IPS-20b (cell line): ENCODE results near the gene POLDIP2.

ENCODE experiments used
- H3K27ac ChIP-seq: one replicate; pipeline ENCODE4 v1.5.1; 2013; ENCODE audit warnings: low read length
- H3K27me3 ChIP-seq: 2 replicates; pipeline ENCODE4 v1.6.1; 2013; ENCODE audit warnings: mild to moderate bottlenecking, low read length, inconsistent platforms; ENCODE audit not compliant: insufficient read depth
- H3K36me3 ChIP-seq: 2 replicates; pipeline ENCODE4 v1.6.1; 2013; ENCODE audit warnings: low read depth, mild to moderate bottlenecking, inconsistent platforms, low read length, moderate library complexity; ENCODE audit not compliant: insufficient read depth
- H3K4me1 ChIP-seq: 2 replicates; pipeline ENCODE4 v1.6.1; 2013; ENCODE audit warnings: mild to moderate bottlenecking, control low read depth, inconsistent platforms, low read length, moderate library complexity; ENCODE audit not compliant: insufficient read depth
- H3K4me3 ChIP-seq: 2 replicates; pipeline ENCODE4 v1.5.1; 2013; ENCODE audit warnings: mild to moderate bottlenecking, low read length, inconsistent platforms
- H3K9ac ChIP-seq: 2 replicates; pipeline ENCODE4 v1.6.1; 2013; ENCODE audit warnings: low read depth, mild to moderate bottlenecking, inconsistent platforms, low read length, moderate library complexity
- H3K9me3 ChIP-seq: 2 replicates; pipeline ENCODE4 v1.6.1; 2013; ENCODE audit warnings: mild to moderate bottlenecking, low read depth, low read length, inconsistent platforms; ENCODE audit not compliant: insufficient read depth

Gene POLDIP2

DNA sequence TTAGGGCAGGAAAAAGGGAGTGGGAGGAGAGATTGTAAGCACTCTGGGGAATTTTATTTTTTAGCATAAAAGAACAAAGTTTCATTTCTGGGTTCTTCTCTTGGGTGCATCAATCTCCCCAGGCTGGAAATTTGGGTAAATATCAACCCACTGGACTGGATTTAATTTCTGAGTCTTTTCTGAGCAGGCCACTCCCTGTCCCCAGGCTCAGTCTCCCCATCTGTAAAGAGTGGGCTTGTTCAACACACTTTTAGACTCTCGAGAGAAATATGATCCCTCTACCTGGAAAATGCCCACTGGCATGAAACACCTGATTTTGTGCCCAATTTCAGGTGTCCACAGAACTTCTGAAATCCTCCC is 13.4 kb upstream of the POLDIP2 start:
- H3K4me3 ChIP-seq: peak overlapping the region; percentile 55
- H3K27ac ChIP-seq: no peak overlapping the region

DNA sequence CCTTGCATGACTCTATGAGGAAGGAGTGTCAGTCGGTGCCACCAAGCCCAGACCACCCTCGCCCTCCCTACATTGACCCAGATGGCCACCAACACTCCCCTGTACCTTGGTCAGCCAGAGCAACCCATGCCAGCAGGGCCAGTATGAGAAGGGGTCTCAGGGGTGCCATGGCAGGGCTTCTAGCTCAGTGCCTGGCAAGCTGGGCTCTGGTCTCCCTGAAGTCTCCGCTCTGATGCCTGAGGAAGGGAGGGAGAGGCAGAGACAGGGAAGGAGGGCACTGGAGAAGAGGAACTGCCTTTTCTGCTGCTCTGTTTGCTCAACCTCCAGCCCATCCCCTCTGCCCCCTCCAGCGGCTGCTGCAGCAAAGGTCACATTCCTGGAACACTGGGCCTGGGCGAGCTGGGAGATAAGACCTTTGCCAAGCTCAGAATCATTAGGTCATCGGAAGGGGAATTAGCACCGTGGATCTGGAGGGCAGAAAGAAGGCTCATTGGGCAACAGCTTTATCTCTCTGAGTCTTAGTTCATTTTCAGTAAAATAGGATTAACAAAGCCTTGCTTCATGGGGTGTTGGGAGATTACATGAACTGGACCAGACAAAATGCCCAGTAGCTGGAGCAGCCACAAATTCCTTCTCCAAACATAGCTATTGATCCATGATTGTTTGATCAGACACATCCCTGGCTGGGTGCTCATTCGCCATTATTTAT is 12.9 kb upstream of the POLDIP2 start, which contains the start of gene VTN:
Gene VTN (minus strand): TSS at position 273 of the 709 bp plus-strand sequence. CDS start 104 bp downstream, at position 169.
- no peak within 1 kb of the TSS for H3K27ac ChIP-seq
- peak within 1 kb of the TSS; percentile 7; the same call in 1 of the 2 replicates for H3K9ac ChIP-seq
- H3K27me3 ChIP-seq: peaks cover 34% of the 10 kb centered on the region
- no peaks in the 10 kb centered on the region for H3K9me3 ChIP-seq
- peaks cover 9% of the 10 kb centered on the region; the same call in 1 of the 2 replicates for H3K4me1 ChIP-seq
- H3K36me3 ChIP-seq: no peaks in the 10 kb centered on the region
- H3K4me3 ChIP-seq: peak within 1 kb of the TSS; percentile 55

More for the DNA sequence above, 13.4 kb upstream of the POLDIP2 start:
- Histone ChIP-seq H3K36me3 (no peaks in the 10 kb centered on the region), H3K27me3 (peaks cover 34% of the 10 kb centered on the region), H3K9me3 (no peaks in the 10 kb centered on the region), H3K9ac (peak overlapping the region; percentile 7; the same call in 1 of the 2 replicates), H3K4me1 (peaks cover 9% of the 10 kb centered on the region; the same call in 1 of the 2 replicates)

DNA sequence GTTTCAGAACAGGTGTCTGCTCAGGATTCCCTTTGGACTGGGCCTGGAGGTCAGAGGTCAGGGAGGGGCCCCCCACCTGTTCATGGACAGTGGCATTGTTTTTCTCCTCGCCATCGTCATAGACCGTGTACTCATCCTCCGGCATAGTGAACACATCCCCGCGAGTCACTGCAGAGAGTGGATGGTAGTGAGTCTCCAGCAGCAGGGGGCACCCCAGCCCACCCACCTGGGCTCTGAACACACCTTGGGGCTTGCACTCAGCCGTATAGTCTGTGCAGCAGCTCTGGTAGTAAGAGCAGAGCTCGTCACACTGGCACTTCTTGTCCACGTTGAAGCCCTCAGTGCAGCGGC is 12.3 kb upstream of the POLDIP2 start:
- no peak overlapping the region for H3K4me3 ChIP-seq
- H3K4me1 ChIP-seq: peaks cover 9% of the 10 kb centered on the region; the same call in 1 of the 2 replicates
- H3K27me3 ChIP-seq: peaks cover 31% of the 10 kb centered on the region
- H3K9me3 ChIP-seq: no peaks in the 10 kb centered on the region
- H3K27ac ChIP-seq: no peak overlapping the region
- H3K9ac ChIP-seq: no peak overlapping the region
- no peaks in the 10 kb centered on the region for H3K36me3 ChIP-seq

DNA sequence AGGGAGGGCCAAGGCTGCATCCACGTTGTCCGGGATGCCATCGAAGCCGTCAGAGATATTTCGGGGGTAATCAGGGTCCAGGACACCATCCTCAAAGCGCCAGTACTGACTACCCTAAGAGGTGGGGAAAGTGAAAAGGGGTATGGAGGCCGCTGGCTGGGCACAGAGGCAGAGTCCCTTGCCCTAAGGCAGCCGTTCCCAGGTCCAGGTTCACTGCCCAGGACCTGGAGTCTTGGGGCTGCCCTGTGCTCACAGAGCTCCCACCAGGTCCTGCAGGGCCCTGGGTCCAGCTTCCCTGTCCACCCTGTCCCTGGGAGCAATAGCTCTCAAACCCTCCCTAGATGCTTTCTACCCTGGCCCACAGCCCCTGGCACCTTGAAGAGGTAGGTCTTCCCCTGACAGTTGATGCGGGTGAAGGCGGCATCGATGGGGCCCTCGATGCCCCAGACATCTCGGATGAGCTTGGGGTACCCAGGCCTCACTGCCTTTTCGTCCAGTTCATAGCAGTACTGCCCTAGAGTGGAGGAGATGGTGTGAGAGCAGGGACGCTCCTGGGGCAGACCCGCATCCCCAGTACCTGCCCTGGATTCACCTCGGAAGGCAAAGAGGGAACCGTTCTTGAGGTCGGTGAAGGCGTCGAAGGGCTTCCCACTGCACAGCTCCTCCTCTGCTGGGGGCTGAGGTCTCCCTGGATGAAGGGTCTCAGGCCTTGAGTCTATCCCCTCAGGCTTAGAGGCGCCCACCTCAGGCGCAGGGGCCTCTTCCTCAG is 11.8 kb upstream of the POLDIP2 start:
- no peaks in the 10 kb centered on the region for H3K36me3 ChIP-seq
- no peak overlapping the region for H3K27ac ChIP-seq
- H3K4me3 ChIP-seq: no peak overlapping the region
- H3K9ac ChIP-seq: no peak overlapping the region
- H3K4me1 ChIP-seq: peaks cover 9% of the 10 kb centered on the region; the same call in 1 of the 2 replicates
- no peaks in the 10 kb centered on the region for H3K9me3 ChIP-seq
- peaks cover 25% of the 10 kb centered on the region for H3K27me3 ChIP-seq

DNA sequence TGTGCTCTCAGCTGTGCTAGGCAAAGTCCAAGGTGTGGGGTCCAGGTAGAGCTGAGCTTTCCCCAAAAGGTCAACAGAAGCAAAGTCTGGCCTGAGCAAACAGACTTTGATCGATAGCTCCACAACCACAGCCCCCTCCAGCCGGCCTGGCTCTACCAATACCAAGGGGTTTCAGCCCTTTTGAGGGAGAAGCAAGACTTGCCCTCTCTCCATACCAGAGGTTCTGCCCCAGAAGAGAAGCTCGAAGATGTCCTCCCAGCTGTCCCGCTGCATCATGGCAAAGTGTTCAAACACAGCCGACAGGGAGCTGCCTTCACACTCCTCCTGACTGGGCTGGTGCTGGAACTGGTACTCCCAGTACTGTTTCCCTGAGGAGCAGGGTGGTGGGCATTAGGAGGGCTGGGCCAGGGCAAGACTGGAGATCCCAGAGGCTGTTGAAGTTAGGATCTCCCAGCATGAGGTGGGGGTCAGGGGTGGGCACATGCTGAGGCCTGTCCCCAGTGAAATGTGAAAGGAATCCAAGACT is 11.0 kb upstream of the POLDIP2 start:
- Histone ChIP-seq H3K9ac (no peak overlapping the region), H3K9me3 (no peaks in the 10 kb centered on the region), H3K27me3 (peaks cover 18% of the 10 kb centered on the region), H3K27ac (no peak overlapping the region), H3K4me1 (peaks cover 9% of the 10 kb centered on the region; the same call in 1 of the 2 replicates), H3K4me3 (no peak overlapping the region), H3K36me3 (no peaks in the 10 kb centered on the region)

DNA sequence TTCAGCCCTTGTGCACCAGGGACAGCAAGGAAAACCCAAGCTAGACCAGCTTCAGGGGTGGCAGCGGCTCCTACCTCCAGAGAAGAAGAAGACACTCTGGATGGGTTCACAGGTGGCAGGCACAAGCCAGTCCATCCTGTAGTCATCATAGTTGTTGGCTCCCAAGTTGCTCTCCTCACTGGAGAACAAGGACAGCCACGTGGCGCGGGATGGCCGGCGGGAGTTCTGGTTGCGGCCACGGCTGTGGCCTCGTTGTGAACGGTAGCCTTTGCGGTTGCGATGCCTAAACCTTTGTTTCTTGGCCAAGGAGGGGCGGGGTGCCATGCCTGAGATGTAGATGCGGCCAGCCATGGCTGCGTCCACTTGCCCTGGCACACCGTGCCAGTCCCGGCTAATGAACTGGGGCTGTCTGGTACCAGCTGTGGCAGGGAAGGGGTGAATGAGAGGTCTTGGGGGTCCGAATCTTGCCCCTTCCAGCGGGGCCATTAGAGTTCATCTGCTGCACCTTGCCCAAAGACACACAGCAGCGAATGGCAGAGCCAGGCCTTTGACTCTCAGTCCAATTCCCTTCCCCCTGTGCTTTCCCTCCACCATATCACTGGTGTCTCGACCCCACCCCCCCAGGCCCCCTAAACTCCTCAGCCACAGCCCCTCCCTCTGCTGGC is 10.4 kb upstream of the POLDIP2 start:
- H3K9me3 ChIP-seq: no peaks in the 10 kb centered on the region
- no peaks in the 10 kb centered on the region for H3K36me3 ChIP-seq
- no peak overlapping the region for H3K27ac ChIP-seq
- H3K9ac ChIP-seq: no peak overlapping the region
- no peak overlapping the region for H3K4me3 ChIP-seq
- peaks cover 12% of the 10 kb centered on the region for H3K27me3 ChIP-seq
- peaks cover 9% of the 10 kb centered on the region; the same call in 1 of the 2 replicates for H3K4me1 ChIP-seq

DNA sequence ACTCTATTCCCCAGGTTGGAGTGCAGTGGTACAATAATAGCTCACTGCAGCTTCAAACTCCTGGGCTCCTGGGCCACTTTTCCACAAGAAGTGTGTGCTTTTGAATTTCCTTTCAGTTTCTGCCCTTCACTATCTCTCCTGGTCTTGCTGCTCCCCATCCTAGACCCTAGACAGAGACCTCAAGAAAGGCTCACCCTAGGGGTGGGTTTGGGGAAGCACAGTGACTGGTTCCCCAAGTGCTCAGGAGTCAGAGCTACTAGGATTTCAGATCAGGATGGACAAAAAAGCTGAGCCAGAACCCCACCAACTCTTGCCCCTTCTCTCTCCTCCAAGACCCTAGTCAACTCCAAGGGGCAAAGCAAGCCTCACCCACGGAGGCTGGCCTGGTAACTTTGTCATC is 9.3 kb upstream of the POLDIP2 start:
- Histone ChIP-seq H3K27ac (no peak overlapping the region), H3K9ac (no peak overlapping the region), H3K36me3 (peaks cover 7% of the 10 kb centered on the region; the same call in 1 of the 2 replicates), H3K4me1 (peaks cover 9% of the 10 kb centered on the region; the same call in 1 of the 2 replicates), H3K27me3 (peaks cover under 1% of the 10 kb centered on the region; the same call in 1 of the 2 replicates), H3K9me3 (no peaks in the 10 kb centered on the region), H3K4me3 (no peak overlapping the region)

DNA sequence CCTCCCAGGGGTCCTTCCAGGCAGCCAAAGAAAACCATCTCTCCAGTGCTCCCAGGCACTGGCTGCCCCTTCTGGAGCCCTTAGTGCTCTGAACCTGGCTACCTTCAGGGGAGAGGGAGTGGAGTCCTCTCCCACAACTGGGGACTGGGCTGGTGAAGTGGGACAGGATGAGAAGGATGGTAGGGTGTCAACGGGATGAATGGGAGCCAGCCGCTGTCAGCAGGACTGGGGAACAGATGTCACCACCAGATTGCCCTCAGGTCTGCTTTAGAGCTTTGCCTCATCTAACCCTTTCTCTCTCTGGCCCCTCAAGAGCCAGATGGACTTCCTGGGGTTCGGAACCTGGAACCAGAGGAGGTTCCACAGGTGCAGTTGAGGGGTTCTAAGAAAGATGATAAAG is 8.2 kb upstream of the POLDIP2 start:
- H3K9me3 ChIP-seq: no peaks in the 10 kb centered on the region
- H3K36me3 ChIP-seq: peaks cover 18% of the 10 kb centered on the region
- no peaks in the 10 kb centered on the region for H3K27me3 ChIP-seq
- H3K27ac ChIP-seq: no peak overlapping the region
- H3K4me3 ChIP-seq: no peak overlapping the region
- H3K9ac ChIP-seq: no peak overlapping the region
- H3K4me1 ChIP-seq: peaks cover 2% of the 10 kb centered on the region; the same call in 1 of the 2 replicates

DNA sequence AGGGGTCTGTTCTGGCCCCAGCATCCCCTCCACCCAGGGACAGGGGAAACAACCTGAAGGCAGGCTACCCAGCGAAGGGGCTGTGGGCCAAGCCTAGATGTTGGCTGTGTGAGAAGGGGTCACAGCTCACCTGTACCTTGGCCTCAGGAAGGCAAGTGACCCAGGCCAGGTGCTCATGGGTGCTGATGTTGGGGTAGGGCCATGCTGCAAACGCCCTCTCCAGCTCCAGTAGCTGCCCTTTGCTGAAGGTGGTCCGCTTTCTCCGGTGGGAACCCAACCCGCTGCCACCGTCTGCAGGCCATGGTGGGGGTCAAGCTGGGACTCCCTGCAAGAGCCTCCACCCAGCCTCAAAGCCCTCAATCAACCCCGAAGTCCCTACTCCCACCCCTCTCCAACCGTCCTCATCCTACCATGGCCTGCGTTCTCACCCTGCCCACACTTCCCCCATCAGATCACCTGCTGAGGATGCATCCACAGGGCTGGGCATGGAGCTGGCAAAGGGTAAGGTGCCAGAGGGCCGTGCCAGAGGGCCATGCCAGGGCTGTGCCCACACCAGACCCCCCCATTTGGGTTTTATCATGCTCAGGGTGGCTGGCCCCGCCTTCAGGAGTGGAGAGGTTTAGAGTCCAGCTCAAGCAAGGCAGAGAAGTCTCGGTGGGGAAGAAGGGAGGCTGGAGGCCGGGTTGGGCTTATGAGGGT is 7.5 kb upstream of the POLDIP2 start, which contains the start of gene SEBOX:
Gene SEBOX (minus strand): TSS at position 535 of the 699 bp plus-strand sequence. CDS start 48 bp downstream, at position 487.
- H3K4me1 ChIP-seq: no peaks in the 10 kb centered on the region
- H3K27ac ChIP-seq: no peak within 1 kb of the TSS
- no peak within 1 kb of the TSS for H3K9ac ChIP-seq
- no peaks in the 10 kb centered on the region for H3K9me3 ChIP-seq
- no peak within 1 kb of the TSS for H3K4me3 ChIP-seq
- peaks cover 24% of the 10 kb centered on the region for H3K36me3 ChIP-seq
- H3K27me3 ChIP-seq: no peaks in the 10 kb centered on the region

DNA sequence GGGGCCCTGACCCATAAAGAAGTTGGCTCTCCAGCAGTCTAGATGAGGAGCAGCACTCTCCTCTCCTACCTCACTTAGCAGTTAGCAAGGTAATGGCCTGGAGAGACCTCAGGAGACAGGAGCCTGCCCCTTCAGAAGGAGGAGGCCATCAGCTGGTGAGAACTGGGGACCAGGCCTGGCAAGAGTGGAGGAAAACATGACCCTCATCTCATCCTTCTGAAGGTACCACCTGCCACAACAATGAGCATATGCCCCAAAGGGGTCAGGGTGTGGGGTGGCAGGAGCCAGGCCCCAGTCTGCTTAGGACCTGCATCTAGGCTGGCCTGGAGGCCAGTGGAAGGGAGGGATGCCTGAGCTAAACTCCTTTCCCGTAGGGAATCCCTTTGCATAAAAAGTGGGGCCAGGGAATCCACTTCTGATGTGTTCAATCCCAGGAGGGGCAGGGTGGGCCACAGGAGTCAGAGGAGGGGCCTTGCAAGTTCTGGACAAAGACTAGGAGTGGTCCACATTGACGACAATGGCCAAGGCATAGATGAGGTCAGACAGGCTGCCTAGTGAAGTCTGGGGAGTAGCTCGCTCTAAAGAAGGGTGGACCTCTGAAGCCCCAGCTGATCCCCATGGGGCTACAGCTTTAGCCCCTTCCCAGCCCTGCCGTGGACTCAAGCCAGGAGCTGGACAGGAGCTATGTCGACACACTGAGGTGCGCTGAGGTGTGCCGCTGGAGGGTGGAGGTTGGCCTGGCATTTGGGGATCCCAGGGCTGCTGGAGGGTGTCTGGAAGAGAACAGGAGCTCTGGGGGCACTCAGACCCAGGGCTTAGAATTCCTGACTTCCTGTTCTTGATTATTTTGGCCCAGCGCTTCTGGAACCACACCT is 6.7 kb upstream of the POLDIP2 start:
- Histone ChIP-seq H3K4me3 (no peak overlapping the region), H3K27ac (no peak overlapping the region), H3K9ac (no peak overlapping the region), H3K9me3 (no peaks in the 10 kb centered on the region), H3K4me1 (no peaks in the 10 kb centered on the region), H3K27me3 (no peaks in the 10 kb centered on the region), H3K36me3 (peaks cover 30% of the 10 kb centered on the region)
